HCT116 (cell line): ENCODE results near the gene VPS9D1. TPM values are rescaled to one million over a fixed set of nuclear protein-coding genes. Genes with fewer than 3 reads are reported as not detected.

ENCODE experiments used
- ATAC-seq: fragments of 200-7000 bp; cut with Tn5 transposase; 2 replicates; pipeline ENCODE4 v1.9.1; 2020; ENCODE audit warnings: mild to moderate bottlenecking, moderate library complexity
- BruUV-seq: library from RNA; stranded (reverse); fragments of 400-500 nt; replicated peaks from 2 replicates; lab custom pipeline; 2021; lab: Mats Ljungman, UMichigan
- CTCF ChIA-PET: fragments of 300-600 bp; sonication (Branson Sonifier 250); formaldehyde crosslinking; loops from one replicate; lab custom pipeline; 2021; ENCODE audit warnings: antibody characterized with exemption; lab: Charles Lee
- POLR2A ChIA-PET: fragments of 300-600, 350-600 bp; sonication (Branson Sonifier 250); formaldehyde crosslinking; loops from one replicate; lab custom pipeline; 2021; ENCODE audit warnings: antibody characterized with exemption; lab: Charles Lee
- RAD21 ChIA-PET, 2 experiments: fragments of 300-600 bp; sonication (Branson Sonifier 250); formaldehyde crosslinking; loops; one replicate each; lab custom pipeline; 2023; ENCODE audit warnings: low total read pairs in 2 of 2; ENCODE audit not compliant: uncharacterized antibody in 2 of 2, unreplicated experiment in 2 of 2, low non-redundant PET in 1 of 2; lab: Charles Lee
- DNase-seq: peaks from one replicate; pipeline ENCODE4 v3.0.0-alpha.2; 2010; ENCODE audit warnings: low read depth, low spot score
- H2AFZ ChIP-seq: fragments of 200-600 bp; shearing (Covaris generic), sonication (generic); 2 replicates; pipeline ENCODE4 v1.6.1; 2017; ENCODE audit warnings: low read depth, mixed run types, mixed read lengths, antibody characterized with exemption, low read length; ENCODE audit not compliant: poor library complexity, severe bottlenecking
- H3K27ac ChIP-seq: 2 replicates; pipeline ENCODE4 v1.5.1; 2012; ENCODE audit warnings: low read depth, low read length
- H3K27me3 ChIP-seq: fragments of 200-600 bp; sonication (generic); 2 replicates; pipeline ENCODE4 v1.6.1; 2016; ENCODE audit warnings: mixed run types, low read length, mixed read lengths; ENCODE audit not compliant: insufficient read depth
- H3K36me3 ChIP-seq, 2 experiments: fragments of 200-500 bp in 1 of 2; fragments of 200-600 bp in 1 of 2; sonication (Bioruptor generic) in 1 of 2; sonication (generic) in 1 of 2; 2 replicates each; pipeline versions ENCODE4 v1.5.1 to v1.6.1; 2014 to 2016; ENCODE audit warnings: low read length in 2 of 2, inconsistent platforms in 1 of 2, mixed read lengths in 1 of 2, mixed run types in 1 of 2; ENCODE audit not compliant: insufficient read depth in 2 of 2, control insufficient read depth in 1 of 2
- H3K4me1 ChIP-seq, 2 experiments: fragments of 200-600 bp in 1 of 2; sonication (generic) in 1 of 2; 2 replicates each; pipeline versions ENCODE4 v1.5.1 to v1.6.1; 2012 to 2017; ENCODE audit warnings: low read length in 2 of 2, inconsistent platforms in 1 of 2, mild to moderate bottlenecking in 1 of 2, mixed read lengths in 1 of 2, mixed run types in 1 of 2, moderate library complexity in 1 of 2; ENCODE audit not compliant: insufficient read depth in 2 of 2, control insufficient read depth in 1 of 2
- H3K4me2 ChIP-seq: fragments of 200-600 bp; sonication (generic); 2 replicates; pipeline ENCODE4 v1.6.1; 2017; ENCODE audit warnings: mixed run types, low read length, mixed read lengths
- H3K4me3 ChIP-seq, 2 experiments: fragments of 200-600 bp in 1 of 2; sonication (generic) in 1 of 2; replicated peaks in 1 of 2; 2 replicates each; pipeline ENCODE4 v1.5.1; 2011 to 2016; ENCODE audit warnings: low read length in 2 of 2, control low read depth in 1 of 2, low read depth in 1 of 2, mild to moderate bottlenecking in 1 of 2, mixed read lengths in 1 of 2, mixed run types in 1 of 2
- H3K79me2 ChIP-seq: fragments of 200-600 bp; sonication (generic); 2 replicates; pipeline ENCODE4 v1.6.1; 2017; ENCODE audit warnings: mild to moderate bottlenecking, mixed run types, low read length, moderate library complexity, mixed read lengths; ENCODE audit not compliant: insufficient read depth
- H3K9ac ChIP-seq: fragments of 200-600 bp; sonication (generic); 2 replicates; pipeline ENCODE4 v1.6.1; 2016; ENCODE audit warnings: low read length, mixed read lengths
- H3K9me2 ChIP-seq: fragments of 200-600 bp; sonication (generic), shearing (Covaris generic); 2 replicates; pipeline ENCODE4 v1.6.1; 2017; ENCODE audit warnings: mixed run types, mild to moderate bottlenecking, moderate library complexity; ENCODE audit not compliant: insufficient read depth
- H3K9me3 ChIP-seq, 2 experiments: fragments of 200-500 bp in 1 of 2; fragments of 200-600 bp in 1 of 2; sonication (Bioruptor generic) in 1 of 2; sonication (generic) in 1 of 2; 2 replicates each; pipeline ENCODE4 v1.6.1; 2014 to 2017; ENCODE audit warnings: low read length in 2 of 2, mixed read lengths in 2 of 2, inconsistent platforms in 1 of 2, low read depth in 1 of 2, mild to moderate bottlenecking in 1 of 2, mixed run types in 1 of 2, moderate library complexity in 1 of 2; ENCODE audit not compliant: control insufficient read depth in 1 of 2, insufficient read depth in 1 of 2
- H4K20me1 ChIP-seq: fragments of 200-600 bp; sonication (generic), shearing (Covaris generic); 2 replicates; pipeline ENCODE4 v1.6.1; 2017; ENCODE audit warnings: mixed run types, mild to moderate bottlenecking, moderate library complexity; ENCODE audit not compliant: insufficient read depth
- CTCF ChIP-seq, 3 experiments: fragments of 200-600 bp in 1 of 3; sonication (generic) in 1 of 3; IDR thresholded peaks in 2 of 3; conservative IDR thresholded peaks in 1 of 3; 2 replicates each; pipeline ENCODE4 v1.5.1; 2012 to 2017; ENCODE audit warnings: low read depth in 2 of 3, low read length in 2 of 3, antibody characterized with exemption in 1 of 3, borderline replicate concordance in 1 of 3, control low read depth in 1 of 3, mild to moderate bottlenecking in 1 of 3, mixed read lengths in 1 of 3, mixed run types in 1 of 3, moderate library complexity in 1 of 3; ENCODE audit not compliant: insufficient read depth in 1 of 3
- EGR1 ChIP-seq: IDR thresholded peaks from 2 replicates; pipeline ENCODE4 v1.6.1; 2012; ENCODE audit warnings: low read depth
- ELF1 ChIP-seq: IDR thresholded peaks from 2 replicates; pipeline ENCODE4 v1.6.1; 2012; ENCODE audit warnings: low read depth, borderline replicate concordance
- EZH2phosphoT487 ChIP-seq: fragments of 200-600 bp; IDR thresholded peaks from 2 replicates; pipeline ENCODE4 v1.6.1; 2018; ENCODE audit warnings: antibody characterized with exemption, borderline replicate concordance
- FOSL1 ChIP-seq: IDR thresholded peaks from 2 replicates; pipeline ENCODE4 v1.6.1; 2012; ENCODE audit warnings: low read depth
- MAX ChIP-seq: IDR thresholded peaks from 2 replicates; pipeline ENCODE4 v1.6.1; 2012
- POLR2AphosphoS5 ChIP-seq: IDR thresholded peaks from 2 replicates; pipeline ENCODE4 v1.6.1; 2011; ENCODE audit warnings: mild to moderate bottlenecking, low read depth, low read length, moderate library complexity
- RAD21 ChIP-seq: IDR thresholded peaks from 2 replicates; pipeline ENCODE4 v1.6.1; 2012; ENCODE audit warnings: low read depth, mild to moderate bottlenecking
- REST ChIP-seq: IDR thresholded peaks from 2 replicates; pipeline ENCODE4 v1.6.1; 2012; ENCODE audit warnings: low read depth
- SIN3A ChIP-seq: IDR thresholded peaks from 2 replicates; pipeline ENCODE4 v1.6.1; 2012; ENCODE audit warnings: low read depth
- SP1 ChIP-seq: IDR thresholded peaks from 2 replicates; pipeline ENCODE4 v1.6.1; 2012; ENCODE audit warnings: low read depth
- SRF ChIP-seq: IDR thresholded peaks from 2 replicates; pipeline ENCODE4 v1.6.1; 2012; ENCODE audit warnings: low read depth
- TCF7L2 ChIP-seq: IDR thresholded peaks from 2 replicates; pipeline ENCODE4 v1.7.0; 2011; ENCODE audit warnings: borderline replicate concordance, inconsistent platforms; ENCODE audit not compliant: insufficient read depth, insufficient read length; ENCODE audit errors: extremely low read depth
- ZBTB33 ChIP-seq: IDR thresholded peaks from 2 replicates; pipeline ENCODE4 v1.6.1; 2011; ENCODE audit warnings: mild to moderate bottlenecking, low read length, moderate library complexity; ENCODE audit not compliant: insufficient replicate concordance; ENCODE audit errors: extremely low read depth
- ZFX ChIP-seq: fragments of 450-650 bp; IDR thresholded peaks from 2 replicates; pipeline ENCODE4 v1.6.1; 2017
- intact Hi-C: fragments of 100-400 bp; cut with micrococcal nuclease; formaldehyde crosslinking; loops from 2 replicates; pipeline ENCODE4 v1.10.0; 2022
- total RNA-seq: library from RNA; stranded (reverse); gene quantifications from one replicate; pipeline ENCODE4 v1.2.1, GENCODE V29; 2021; ENCODE audit not compliant: unreplicated experiment

VPS9D1 gene
- total RNA-seq, 1 experiment from 2014 or later, result 4.2 TPM

GRCh38 chr16:89661215-89661614 is 59.5 kb downstream of the VPS9D1 start:
- Histone ChIP-seq H3K4me3 (no peak overlapping the region), H3K79me2 (peaks cover 52% of the 10 kb centered on the region), H3K36me3 (peaks cover 19 to 56% of the 10 kb centered on the region in 2 experiments), H4K20me1 (no peaks in the 10 kb centered on the region; the same call in 1 of the 2 replicates), H3K9me2 (no peaks in the 10 kb centered on the region), H2AFZ (no peak overlapping the region), H3K27me3 (no peaks in the 10 kb centered on the region), H3K9ac (no peak overlapping the region), H3K4me2 (no peak overlapping the region), H3K4me1 (peaks cover 12 to 20% of the 10 kb centered on the region in 2 experiments; a peak in 3 of 4 replicates), H3K9me3 (peaks cover 0 to 5% of the 10 kb centered on the region in 2 experiments; a peak in 1 of 4 replicates), H3K27ac (no peak overlapping the region)
- no TSS peak for BruUV-seq
- ChIA-PET RAD21 (no interaction called here), POLR2A (no interaction called here), CTCF (no interaction called here)
- no peak for TF ChIP-seq REST
- no peak for TF ChIP-seq CTCF (IDR thresholded peaks at IDR 0.05 in 2 of 3, conservative IDR thresholded peaks at IDR 0.05 in 1 of 3; ENCODE audit: borderline replicate concordance in 1 of 3, insufficient read depth in 1 of 3, low read depth in 2 of 3, low read length in 2 of 3)
- TF ChIP-seq SRF, result no peak
- no peak for TF ChIP-seq ZFX
- no peak for TF ChIP-seq MAX
- TF ChIP-seq ELF1, result no peak
- TF ChIP-seq RAD21, result no peak
- TF ChIP-seq FOSL1, result no peak
- TF ChIP-seq EZH2phosphoT487, result no peak
- no peak for TF ChIP-seq POLR2AphosphoS5
- no peak for TF ChIP-seq SP1
- no peak for TF ChIP-seq ZBTB33
- TF ChIP-seq TCF7L2, result no peak
- no peak for TF ChIP-seq EGR1
- TF ChIP-seq SIN3A, result no peak
- ATAC-seq (no peak), DNase-seq (no peak)
- intact Hi-C loops, result no loop called here
